Trophoblast cell (in vitro differentiated cells and primary cell): ENCODE measurements around the gene CCL16.
A peak's percentile ranks its signal among the peaks of the same experiment; 100 is the strongest.
"Not testable (repeated sequence)": the region's sequence is repeated elsewhere in the genome, so short reads cannot be mapped to it uniquely, and the experiment has no call there.

Source experiments
- DNase-seq, 2 donors: peaks; one replicate each; pipeline ENCODE4 v3.0.0-alpha.2; 2016
- H2AFZ ChIP-seq: 2 replicates; pipeline ENCODE4 v1.6.1; 2013; ENCODE audit warnings: low read length, moderate library complexity, mild to moderate bottlenecking; ENCODE audit not compliant: insufficient read depth, poor library complexity
- H2AK5ac ChIP-seq: 2 replicates; pipeline ENCODE4 v1.6.1; 2013; ENCODE audit warnings: mild to moderate bottlenecking, low read length
- H2BK120ac ChIP-seq: 2 replicates; pipeline ENCODE4 v1.6.1; 2013; ENCODE audit warnings: low read length, mild to moderate bottlenecking, moderate library complexity; ENCODE audit not compliant: insufficient read depth, poor library complexity
- H2BK12ac ChIP-seq: 2 replicates; pipeline ENCODE4 v1.6.1; 2013; ENCODE audit warnings: mild to moderate bottlenecking, low read length, moderate library complexity
- H2BK5ac ChIP-seq: 2 replicates; pipeline ENCODE4 v1.6.1; 2013; ENCODE audit warnings: low read length, low read depth, moderate library complexity, mild to moderate bottlenecking; ENCODE audit not compliant: poor library complexity
- H3K14ac ChIP-seq: 2 replicates; pipeline ENCODE4 v1.6.1; 2013; ENCODE audit warnings: mild to moderate bottlenecking, low read length
- H3K18ac ChIP-seq: 2 replicates; pipeline ENCODE4 v1.6.1; 2013; ENCODE audit warnings: mild to moderate bottlenecking, low read length
- H3K23ac ChIP-seq: 2 replicates; pipeline ENCODE4 v1.6.1; 2013; ENCODE audit warnings: low read length
- H3K27ac ChIP-seq: 2 replicates; pipeline ENCODE4 v1.5.1; 2013; ENCODE audit warnings: low read depth, mild to moderate bottlenecking, inconsistent platforms, low read length, moderate library complexity
- H3K27me3 ChIP-seq: 2 replicates; pipeline ENCODE4 v1.6.1; 2013; ENCODE audit warnings: inconsistent platforms, mild to moderate bottlenecking, low read length, moderate library complexity; ENCODE audit not compliant: insufficient read depth
- H3K36me3 ChIP-seq, 2 experiments: 1 replicate in 1 of 2; 2 replicates in 1 of 2; pipeline ENCODE4 v1.6.1; 2013; ENCODE audit warnings: low read length in 2 of 2, mild to moderate bottlenecking in 2 of 2, moderate library complexity in 1 of 2; ENCODE audit not compliant: insufficient read depth in 2 of 2, control insufficient read depth in 1 of 2
- H3K4ac ChIP-seq: 2 replicates; pipeline ENCODE4 v1.6.1; 2013; ENCODE audit warnings: low read depth, mild to moderate bottlenecking, low read length, moderate library complexity
- H3K4me1 ChIP-seq, 2 experiments: 1 replicate in 1 of 2; 2 replicates in 1 of 2; pipeline ENCODE4 v1.6.1; 2013; ENCODE audit warnings: low read length in 2 of 2, mild to moderate bottlenecking in 2 of 2, moderate library complexity in 1 of 2; ENCODE audit not compliant: insufficient read depth in 2 of 2, control insufficient read depth in 1 of 2
- H3K4me2 ChIP-seq: 2 replicates; pipeline ENCODE4 v1.6.1; 2013; ENCODE audit warnings: inconsistent platforms, mild to moderate bottlenecking, low read length, moderate library complexity
- H3K4me3 ChIP-seq: 2 replicates; pipeline ENCODE4 v1.5.1; 2013; ENCODE audit warnings: mild to moderate bottlenecking, low read depth, low read length, inconsistent platforms
- H3K79me1 ChIP-seq: one replicate; pipeline ENCODE4 v1.6.1; 2013; ENCODE audit warnings: low read length
- H3K79me2 ChIP-seq: 2 replicates; pipeline ENCODE4 v1.6.1; 2013; ENCODE audit warnings: low read length, mild to moderate bottlenecking; ENCODE audit not compliant: control insufficient read depth, insufficient read depth, poor library complexity
- H3K9ac ChIP-seq: 2 replicates; pipeline ENCODE4 v1.6.1; 2013; ENCODE audit warnings: mild to moderate bottlenecking, low read length
- H3K9me3 ChIP-seq: 2 replicates; pipeline ENCODE4 v1.6.1; 2013; ENCODE audit warnings: low read depth, mild to moderate bottlenecking, control low read depth, inconsistent platforms, low read length; ENCODE audit not compliant: insufficient read depth
- H4K12ac ChIP-seq: 2 replicates; pipeline ENCODE4 v1.6.1; 2013; ENCODE audit warnings: low read depth, mild to moderate bottlenecking, low read length, moderate library complexity
- H4K8ac ChIP-seq: 2 replicates; pipeline ENCODE4 v1.6.1; 2013; ENCODE audit warnings: low read depth, mild to moderate bottlenecking, low read length, moderate library complexity
- H4K91ac ChIP-seq: one replicate; pipeline ENCODE4 v1.6.1; 2013; ENCODE audit warnings: low read depth, mild to moderate bottlenecking, low read length, moderate library complexity
- WGBS: extraction: QIAGEN DNeasy Blood & Tissue Kit; methylation state at CpG from one replicate; pipeline ENCODE4 v1.1.7; 2013; ENCODE audit warnings: missing lambda C conversion rate; ENCODE audit not compliant: insufficient read length, insufficient coverage; ENCODE audit errors: extremely low coverage; 5-methylcytosine and 5-hydroxymethylcytosine counted together

The CCL16 gene

DNA sequence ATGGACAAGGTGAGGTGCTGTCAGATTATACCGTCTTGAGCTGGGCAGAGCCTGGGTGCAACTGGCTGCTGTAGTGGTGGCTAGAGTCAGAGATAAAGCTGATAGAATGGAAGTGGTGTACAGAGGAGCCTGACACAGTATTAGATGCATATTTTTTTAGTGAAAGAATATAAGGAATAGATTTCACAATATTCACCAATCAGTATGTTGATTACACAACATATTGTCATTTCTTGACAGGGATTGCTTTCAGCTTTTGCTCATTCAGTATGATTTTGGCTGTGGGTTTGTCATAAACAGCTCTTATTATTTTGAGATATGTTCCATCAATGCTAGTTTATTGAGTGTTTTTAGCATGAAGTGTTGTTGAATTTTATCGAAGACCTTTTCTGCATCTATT lies 38.1 kb upstream of the CCL16 start:
- no peaks in the 10 kb centered on the region for H3K79me1 ChIP-seq
- no CpG with 5 or more reads among the region's 2 CpGs for WGBS
- no peak overlapping the region for H2BK120ac ChIP-seq
- no peak overlapping the region for H3K4ac ChIP-seq
- no peak overlapping the region for H3K18ac ChIP-seq
- no peak overlapping the region for H3K14ac ChIP-seq
- H3K27me3 ChIP-seq, result no peaks in the 10 kb centered on the region
- H3K4me2 ChIP-seq, result no peak overlapping the region
- no peak overlapping the region for H3K27ac ChIP-seq
- no peak overlapping the region for H4K91ac ChIP-seq
- no peaks in the 10 kb centered on the region for H3K36me3 ChIP-seq
- no peak for DNase-seq
- H2BK12ac ChIP-seq, result no peak overlapping the region
- no peak overlapping the region for H4K12ac ChIP-seq
- H4K8ac ChIP-seq, result no peak overlapping the region
- no peak overlapping the region for H3K23ac ChIP-seq
- H3K79me2 ChIP-seq, result no peaks in the 10 kb centered on the region
- H3K9ac ChIP-seq, result no peak overlapping the region
- no peak overlapping the region for H2BK5ac ChIP-seq
- H3K9me3 ChIP-seq, result no peaks in the 10 kb centered on the region
- no peak overlapping the region for H3K4me3 ChIP-seq
- no peak overlapping the region for H2AFZ ChIP-seq
- no peaks in the 10 kb centered on the region for H3K4me1 ChIP-seq
- H2AK5ac ChIP-seq, result no peak overlapping the region

DNA sequence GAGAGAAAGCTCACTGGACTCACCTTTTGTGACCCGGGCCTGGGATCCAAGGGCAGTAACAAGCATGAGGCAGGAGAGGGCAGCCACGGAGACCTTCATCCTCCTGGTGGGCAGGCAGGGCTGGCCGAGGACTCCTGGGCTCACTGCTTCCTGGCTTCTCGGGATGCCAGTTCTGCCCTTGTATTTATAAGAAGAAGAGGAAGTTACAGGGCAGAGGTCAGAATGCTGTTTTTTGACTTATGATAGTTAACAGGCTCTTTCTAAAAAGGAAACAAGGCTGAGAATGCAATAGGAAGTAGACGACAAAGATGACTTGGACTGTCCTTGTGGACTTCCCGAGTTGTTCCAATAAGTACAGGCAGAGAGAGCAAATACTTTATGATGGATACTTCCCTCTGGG lies 36.5 kb upstream of the CCL16 start, which contains the start of gene CCL23:
Gene CCL23, minus strand, starts transcription at position 174 of the 400 bp plus-strand sequence. Its CDS starts 75 bp downstream, at position 99.
- Histone ChIP-seq H3K23ac (no peak within 1 kb of the TSS), H3K4me1 (no peaks in the 10 kb centered on the region), H2AK5ac (no peak within 1 kb of the TSS), H3K36me3 (no peaks in the 10 kb centered on the region), H3K4me2 (no peak within 1 kb of the TSS), H4K91ac (no peak within 1 kb of the TSS), H3K79me1 (no peaks in the 10 kb centered on the region), H3K4ac (no peak within 1 kb of the TSS), H3K27me3 (no peaks in the 10 kb centered on the region), H3K14ac (no peak within 1 kb of the TSS), H4K12ac (peak within 1 kb of the TSS; percentile 18), H2BK12ac (no peak within 1 kb of the TSS), H3K27ac (no peak within 1 kb of the TSS), H3K79me2 (no peaks in the 10 kb centered on the region), H2AFZ (no peak within 1 kb of the TSS), H4K8ac (no peak within 1 kb of the TSS), H3K9me3 (peaks cover 4% of the 10 kb centered on the region), H3K9ac (no peak within 1 kb of the TSS), H3K4me3 (no peak within 1 kb of the TSS), H2BK120ac (no peak within 1 kb of the TSS), H3K18ac (no peak within 1 kb of the TSS), H2BK5ac (no peak within 1 kb of the TSS)
- WGBS, result no CpG with 5 or more reads among the region's 6 CpGs
- no peak for DNase-seq

DNA sequence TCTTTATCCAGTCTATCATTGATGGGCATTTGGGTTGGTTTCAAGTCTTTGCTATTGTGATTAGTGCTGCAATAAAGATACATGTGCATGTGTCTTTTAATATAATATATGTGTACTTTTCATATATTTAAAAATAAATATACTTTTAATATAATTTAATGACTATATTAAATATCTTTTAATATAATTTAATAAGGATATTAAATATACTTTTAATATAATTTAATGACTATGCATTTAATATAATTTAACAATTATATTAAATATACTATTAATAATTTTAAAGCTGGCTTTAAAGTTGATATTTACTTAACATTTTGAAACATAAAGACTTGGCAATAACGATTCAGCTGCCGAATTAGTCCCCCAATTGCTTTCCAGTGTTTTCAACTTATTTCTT lies 35.3 kb upstream of the CCL16 start:
- WGBS, result no CpG with 5 or more reads among the region's 2 CpGs
- H4K91ac ChIP-seq, result no peak overlapping the region

DNA sequence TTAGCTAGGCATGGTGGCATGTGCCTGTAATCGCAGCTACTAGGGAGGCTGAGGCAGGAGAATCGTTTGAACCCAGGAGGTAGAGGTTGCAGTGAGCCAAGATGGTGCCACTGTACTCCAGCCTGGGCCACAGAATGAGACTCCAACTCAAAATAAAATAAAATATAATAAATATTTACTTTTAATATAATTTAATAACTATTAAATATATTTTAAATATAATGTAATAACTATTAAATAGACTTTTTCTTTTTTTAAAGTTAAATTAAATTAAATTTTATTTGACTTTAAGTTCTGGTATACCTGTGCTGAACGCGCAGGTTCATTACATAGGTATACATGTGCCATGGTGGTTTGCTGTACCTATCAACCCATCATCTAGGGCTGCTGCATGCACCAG lies 34.6 kb upstream of the CCL16 start:
- H2BK5ac ChIP-seq, H2BK120ac ChIP-seq, DNase-seq, H3K79me1 ChIP-seq, H3K14ac ChIP-seq, H2AK5ac ChIP-seq, H3K18ac ChIP-seq, H3K4me3 ChIP-seq, H3K9me3 ChIP-seq, H2AFZ ChIP-seq, H2BK12ac ChIP-seq, H4K12ac ChIP-seq, H3K36me3 ChIP-seq, H3K27me3 ChIP-seq, H3K9ac ChIP-seq, H3K23ac ChIP-seq, H3K27ac ChIP-seq, H3K4me2 ChIP-seq, H3K79me2 ChIP-seq, H4K8ac ChIP-seq, H3K4ac ChIP-seq, H4K91ac ChIP-seq, H3K4me1 ChIP-seq: not testable (repeated sequence)
- no CpG with 5 or more reads among the region's 4 CpGs for WGBS

More for the DNA sequence above, 35.3 kb upstream of the CCL16 start:
- Histone ChIP-seq H3K27me3 (no peaks in the 10 kb centered on the region), H3K36me3 (no peaks in the 10 kb centered on the region), H3K4ac (no peak overlapping the region), H3K4me3 (no peak overlapping the region), H3K18ac (no peak overlapping the region), H3K14ac (no peak overlapping the region), H2BK5ac (no peak overlapping the region), H3K9ac (no peak overlapping the region), H4K8ac (no peak overlapping the region), H2BK120ac (no peak overlapping the region), H3K79me2 (no peaks in the 10 kb centered on the region), H3K27ac (no peak overlapping the region), H2AFZ (no peak overlapping the region), H3K79me1 (no peaks in the 10 kb centered on the region), H3K4me1 (no peaks in the 10 kb centered on the region), H2AK5ac (no peak overlapping the region), H3K4me2 (no peak overlapping the region), H2BK12ac (no peak overlapping the region), H4K12ac (no peak overlapping the region), H3K9me3 (peaks cover 7% of the 10 kb centered on the region), H3K23ac (no peak overlapping the region)
- no peak for DNase-seq
